Activated T-helper 1 cell treated with anti-CD3 and anti-CD28 coated beads, Interleukin-2, amount 50 U/mL, for 16 hours (primary cell): ENCODE measurements around the gene ASZ1.

Experiments
- DNase-seq, 2 donors: peaks; one replicate each; pipeline ENCODE4 v3.0.0-alpha.2; 2020; ENCODE audit warnings: low read depth in 1 of 2, low spot score in 1 of 2

ASZ1 gene

DNA sequence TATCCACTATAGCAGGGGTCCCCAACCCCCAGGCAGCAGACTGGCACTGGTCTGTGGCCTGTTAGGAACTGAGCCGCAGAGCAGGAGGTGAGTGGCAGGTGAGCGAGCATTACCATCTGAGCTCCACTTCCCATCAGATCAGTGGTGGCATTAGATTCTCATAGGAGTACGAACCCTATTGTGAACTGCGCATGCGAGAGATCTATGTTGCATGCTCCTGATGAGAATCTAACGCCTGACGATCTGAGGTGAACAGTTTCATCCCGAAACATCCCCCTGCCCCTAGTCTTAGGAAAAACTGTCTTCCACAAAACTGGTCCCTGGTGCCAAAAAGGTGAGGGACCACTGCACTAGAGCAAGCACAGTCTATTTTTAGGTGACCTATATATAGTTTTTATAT, 23.6 kb downstream of the ASZ1 start:
- no peak for DNase-seq

DNA sequence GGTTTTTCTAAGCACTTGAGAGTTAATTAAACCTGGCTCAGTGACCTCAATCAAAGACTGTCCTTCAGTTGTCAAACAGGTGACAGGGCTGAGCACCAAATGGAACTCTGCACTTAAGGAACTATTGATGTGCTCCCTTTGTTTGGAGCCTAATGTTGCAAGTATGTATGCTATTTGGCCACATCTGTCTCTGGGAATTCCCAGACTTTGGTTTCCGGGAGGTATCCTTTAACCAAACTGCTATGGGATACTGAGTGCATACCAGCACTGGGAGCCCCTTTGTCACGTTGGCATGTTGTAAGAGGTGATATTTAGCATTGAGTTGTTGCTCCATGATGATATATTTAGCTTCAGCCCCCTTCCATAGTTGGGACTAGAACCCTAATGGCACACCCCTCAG, 25.2 kb downstream of the ASZ1 start:
- no peak for DNase-seq

DNA sequence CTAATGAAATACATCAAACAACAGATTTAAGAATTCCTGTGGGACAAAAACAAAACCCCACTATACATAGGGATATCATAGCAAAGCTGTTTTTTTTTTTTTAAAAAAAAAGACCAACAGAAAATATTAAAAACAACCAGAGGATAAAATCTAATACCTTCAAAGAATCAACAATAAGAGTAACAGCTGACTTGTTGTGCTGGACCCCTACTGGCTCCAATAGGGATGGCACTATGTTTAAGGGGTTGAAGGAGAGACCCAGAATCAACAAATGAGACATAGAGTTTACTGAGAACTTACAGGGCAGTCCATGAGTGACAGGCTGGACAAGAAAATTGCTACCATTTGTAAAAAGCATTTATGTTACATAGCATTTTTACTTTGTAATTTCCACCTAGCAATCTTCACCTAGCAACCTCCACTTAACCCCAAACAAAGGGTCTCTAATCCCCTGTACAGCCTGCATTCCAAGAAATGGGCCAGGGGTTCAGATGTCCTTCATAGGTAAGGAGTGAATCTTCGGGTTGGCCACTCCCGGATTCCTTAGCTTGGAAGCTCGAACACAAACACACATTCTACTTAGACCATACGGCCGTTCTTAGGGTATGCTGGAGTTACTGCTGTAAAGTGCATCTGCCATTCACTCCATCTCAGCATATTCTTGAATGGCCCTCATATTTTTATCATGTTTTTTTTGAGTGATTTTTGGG, 25.8 kb downstream of the ASZ1 start:
- no peak for DNase-seq

DNA sequence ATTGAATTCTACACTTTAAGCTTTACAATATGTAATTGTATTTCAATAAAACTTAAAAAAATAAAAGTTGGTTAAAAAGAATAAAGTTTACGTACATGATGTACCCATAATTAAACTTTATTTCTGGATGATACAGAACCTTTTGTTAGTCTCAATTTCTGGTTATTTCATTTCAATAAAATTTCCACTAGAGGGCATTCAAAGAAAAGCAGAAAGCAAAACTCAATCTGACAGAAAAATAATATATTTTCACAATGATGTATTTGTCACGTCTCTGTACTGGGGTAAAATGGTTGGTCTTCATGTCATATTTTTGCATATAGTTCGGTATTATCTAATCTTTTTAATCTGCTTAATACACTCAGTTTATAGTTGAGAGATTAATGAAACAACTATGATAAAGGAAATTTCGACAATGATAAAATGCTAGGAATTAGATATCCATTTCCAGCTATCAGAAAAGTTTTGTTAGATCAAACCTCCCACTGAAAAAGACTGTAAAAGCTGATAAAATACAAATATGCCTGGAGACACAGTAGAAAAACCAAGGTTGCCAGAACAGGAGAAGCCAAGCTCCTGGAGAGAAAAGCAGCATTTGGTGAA, 27.4 kb downstream of the ASZ1 start:
- no peak for DNase-seq

DNA sequence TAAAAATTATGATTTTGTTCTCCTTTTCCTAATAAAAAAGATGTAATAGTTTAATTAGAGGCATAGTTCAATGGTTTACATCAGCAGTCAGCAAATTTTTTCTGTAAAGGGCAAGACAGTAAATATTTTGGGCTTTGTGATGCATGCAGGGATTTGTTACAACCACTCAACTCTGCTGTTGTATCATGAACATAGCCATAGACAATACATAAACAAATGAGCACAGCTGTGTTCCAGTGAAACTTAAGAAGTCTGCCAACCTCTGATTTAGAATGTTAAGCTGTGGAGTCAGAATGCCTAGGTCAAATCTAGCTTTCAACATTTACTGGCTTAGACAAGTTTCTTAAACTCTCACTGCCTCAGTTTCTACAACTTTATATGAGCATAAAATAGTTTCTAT, 31.6 kb downstream of the ASZ1 start:
- no peak for DNase-seq

DNA sequence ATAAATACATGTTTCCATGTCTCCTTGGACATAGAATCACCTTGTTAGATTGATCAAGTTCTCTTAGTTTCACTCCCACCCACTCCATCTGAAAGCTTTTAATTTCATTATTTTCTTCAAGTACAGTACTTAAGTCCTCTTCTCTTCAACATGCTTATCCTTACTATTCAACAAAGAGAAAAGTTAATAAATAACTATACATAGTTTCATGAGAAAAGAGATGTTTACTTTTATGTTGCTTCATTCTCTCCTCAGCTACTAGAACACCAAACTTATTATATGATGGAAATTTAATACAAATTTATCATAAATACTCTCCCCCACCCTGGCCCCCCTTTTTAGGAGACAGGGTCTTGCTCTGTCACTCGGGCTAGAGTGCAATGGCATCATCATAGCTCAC, 33.5 kb downstream of the ASZ1 start:
- DNase-seq = no peak

DNA sequence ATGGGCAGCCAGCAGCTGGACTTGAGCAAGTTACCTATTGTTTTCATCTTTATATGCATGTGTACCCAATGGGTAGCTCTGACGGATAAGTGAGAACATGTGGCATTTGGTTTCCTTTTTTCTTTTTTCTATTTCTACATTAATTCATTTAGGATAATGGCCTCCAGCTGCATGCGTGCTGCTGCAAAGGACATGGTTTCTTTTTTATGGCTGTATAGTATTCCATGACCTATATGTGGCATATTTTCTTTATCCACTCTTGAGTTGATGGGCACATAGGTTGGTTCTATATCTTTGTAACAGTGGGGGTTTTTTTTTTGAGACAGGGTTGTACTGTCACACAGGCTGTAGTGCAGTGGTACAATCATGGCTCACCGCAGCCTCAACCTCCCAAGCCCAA, 37.4 kb downstream of the ASZ1 start:
- DNase-seq = no peak

DNA sequence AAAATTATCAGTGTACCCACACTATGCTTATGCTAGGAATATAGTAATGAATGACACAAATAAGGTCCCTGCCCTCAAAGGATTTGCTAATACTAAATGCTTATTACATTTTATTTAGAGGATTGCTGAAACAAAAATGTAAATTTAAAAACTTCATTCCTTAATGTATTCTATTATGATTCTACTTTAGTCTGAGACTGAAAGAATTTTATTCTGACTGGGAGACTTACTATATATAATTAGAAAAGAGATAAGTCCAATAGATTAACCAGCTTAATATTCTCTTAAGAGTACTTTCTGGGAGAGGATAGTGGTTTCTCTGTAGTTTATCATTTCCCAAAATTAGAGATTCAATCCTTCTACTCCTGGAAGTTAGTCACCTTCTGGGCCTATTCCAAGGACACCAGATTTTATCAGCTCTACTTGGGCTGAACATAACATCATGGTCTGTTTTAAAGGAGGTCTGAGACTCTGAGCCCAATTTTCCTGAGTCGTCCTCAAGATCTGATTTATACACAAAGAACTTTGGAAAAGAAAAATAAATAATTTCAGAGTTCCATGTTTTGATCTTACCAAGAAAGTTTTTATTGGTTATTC, 41.1 kb downstream of the ASZ1 start:
- no peak for DNase-seq

DNA sequence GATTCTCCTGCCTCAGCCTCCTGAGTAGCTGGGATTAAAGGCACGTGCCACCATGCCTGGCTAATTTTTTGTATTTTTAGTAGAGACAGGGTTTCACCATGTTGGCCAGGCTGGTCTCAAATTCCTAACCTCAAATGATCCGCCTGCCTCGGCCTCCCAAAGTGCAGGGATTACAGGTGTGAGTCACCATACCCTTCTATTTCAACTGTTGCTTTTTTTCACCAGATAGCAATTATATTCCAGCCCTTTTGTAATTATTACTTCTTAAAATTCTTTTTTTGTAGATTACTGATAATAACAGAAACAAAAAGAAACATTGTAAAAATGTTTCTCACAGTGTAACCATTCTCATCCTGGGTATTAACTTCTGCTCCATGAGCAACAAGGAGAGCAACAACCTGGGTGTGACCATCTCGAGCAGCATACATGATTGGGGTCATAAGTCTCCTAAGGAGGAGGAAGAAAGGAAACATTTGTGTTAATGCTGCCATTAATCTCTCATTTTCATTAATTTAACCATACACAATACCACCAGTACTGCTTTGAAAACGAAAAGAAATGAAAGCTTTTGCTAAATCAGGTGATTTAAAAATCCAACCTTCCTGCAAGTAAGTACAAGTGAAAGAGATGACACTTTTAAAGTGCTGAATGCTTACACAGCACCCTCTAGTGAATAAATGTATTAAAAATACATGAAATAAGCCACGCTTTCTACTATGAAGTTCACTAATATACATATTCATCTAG, 41.8 kb downstream of the ASZ1 start:
- DNase-seq = no peak

DNA sequence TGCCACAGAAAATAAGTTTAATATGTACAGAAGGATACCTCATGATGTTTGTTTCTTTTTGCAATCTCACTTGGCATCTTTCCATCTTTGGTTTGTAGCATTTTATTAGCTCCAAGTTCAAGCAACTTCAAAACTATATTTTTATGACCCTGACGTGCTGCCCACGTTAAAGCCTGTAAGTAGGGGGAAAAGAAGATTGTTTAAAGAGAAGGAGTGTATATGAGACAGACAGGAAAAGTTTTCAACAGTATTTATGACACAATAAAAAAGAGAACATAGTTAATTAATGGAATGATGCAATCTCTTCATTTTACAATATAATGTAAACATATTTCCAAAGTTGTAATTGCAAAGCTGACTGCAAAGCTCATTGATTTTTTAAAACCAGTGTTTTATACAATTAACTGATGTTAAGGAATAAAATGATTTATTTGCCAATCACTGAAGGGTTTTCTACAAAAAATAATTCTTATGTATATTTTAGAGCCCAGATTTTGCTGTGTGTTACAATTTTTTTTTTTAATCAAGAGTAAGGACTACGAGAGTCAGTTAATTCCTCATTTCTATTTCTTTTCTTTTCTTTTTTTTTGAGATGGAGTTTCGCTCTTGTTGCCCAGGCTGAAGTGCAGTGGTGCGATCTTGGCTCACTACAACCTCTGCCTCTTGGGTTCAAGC, 42.5 kb downstream of the ASZ1 start:
- DNase-seq = no peak

DNA sequence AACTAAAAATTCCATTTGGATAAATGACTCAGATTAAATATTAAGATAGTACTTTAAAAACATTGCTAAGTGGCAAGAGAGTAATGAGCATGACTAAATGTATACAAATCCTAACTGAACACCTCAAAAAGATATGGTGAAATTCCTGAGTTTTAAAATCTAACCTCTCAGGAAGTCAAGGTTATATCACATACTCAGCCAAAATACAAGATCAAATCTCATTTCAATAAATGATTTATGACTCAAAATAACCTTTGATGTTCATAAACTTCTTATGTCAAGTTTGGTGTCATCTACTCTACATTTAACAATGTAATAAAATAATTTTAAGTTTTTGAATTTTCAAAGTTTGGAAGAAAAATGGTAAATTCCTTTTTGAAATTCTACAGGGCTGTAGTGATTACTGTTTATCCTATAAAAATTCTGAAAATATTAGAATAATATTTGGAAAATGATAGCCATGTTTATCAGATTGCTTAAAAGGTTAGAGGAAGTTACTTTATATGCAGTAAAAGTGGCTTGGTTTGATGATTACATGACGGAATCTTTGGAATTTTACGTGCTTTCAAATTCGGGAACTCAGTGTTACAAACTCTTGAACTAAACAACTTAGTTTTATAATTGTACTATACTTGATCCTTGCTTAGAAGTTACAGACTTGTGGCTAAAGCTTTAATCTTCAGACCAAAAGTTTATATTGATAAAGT, 43.7 kb downstream of the ASZ1 start:
- DNase-seq = no peak

DNA sequence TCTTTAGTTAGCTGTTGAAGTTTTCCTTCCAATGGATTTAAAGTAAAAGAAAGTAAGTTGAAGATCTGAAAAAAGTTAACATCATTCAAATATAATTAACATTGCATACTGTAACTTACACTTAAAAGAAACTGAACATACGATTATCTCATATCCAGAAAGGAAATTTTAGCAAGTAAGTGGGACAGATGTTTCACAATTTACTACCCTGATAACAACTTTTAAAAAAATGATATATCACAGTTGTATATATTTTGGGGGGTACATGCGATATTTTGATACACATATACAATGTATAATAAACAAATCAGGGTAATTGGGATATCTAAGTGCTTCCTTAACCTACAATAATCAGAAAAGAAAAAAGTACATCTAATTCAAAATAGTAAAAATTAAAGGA, 44.2 kb downstream of the ASZ1 start:
- DNase-seq = no peak

DNA sequence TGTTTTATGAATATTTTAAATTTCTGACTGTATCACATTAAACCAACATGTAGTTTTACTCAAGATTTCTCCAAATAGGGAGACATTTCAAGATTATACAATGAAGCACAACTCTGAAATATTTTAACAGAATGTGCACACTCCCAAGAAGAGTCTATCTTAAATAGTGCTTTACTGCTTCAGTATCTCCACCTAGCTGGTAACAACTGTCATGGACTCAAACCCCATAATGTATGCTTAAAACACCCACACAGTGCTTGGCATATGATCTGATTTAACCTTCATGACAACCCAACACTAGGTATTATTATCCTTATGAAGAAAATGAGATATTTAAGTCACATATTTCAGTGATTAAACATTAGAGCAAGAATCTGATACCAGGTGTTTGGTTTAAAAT, 45.9 kb downstream of the ASZ1 start:
- no peak for DNase-seq

DNA sequence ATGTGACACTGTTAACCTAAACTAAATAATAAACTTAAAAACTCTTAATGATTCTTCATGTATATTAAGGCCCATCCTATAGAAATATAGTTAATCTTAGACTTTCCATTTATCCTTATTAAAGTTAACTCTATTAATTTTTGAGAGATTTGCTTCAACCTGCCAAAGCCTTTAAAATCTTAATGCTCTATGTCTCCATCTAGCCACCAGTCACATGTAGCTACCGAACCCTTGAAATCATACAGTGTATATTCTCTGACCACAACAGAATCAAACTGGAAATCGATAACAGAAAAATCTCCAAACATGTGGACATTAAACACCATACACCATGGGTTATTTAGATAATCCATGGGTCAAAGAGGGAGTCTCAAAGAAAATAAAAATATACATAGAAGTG, 51.9 kb downstream of the ASZ1 start:
- DNase-seq = no peak

DNA sequence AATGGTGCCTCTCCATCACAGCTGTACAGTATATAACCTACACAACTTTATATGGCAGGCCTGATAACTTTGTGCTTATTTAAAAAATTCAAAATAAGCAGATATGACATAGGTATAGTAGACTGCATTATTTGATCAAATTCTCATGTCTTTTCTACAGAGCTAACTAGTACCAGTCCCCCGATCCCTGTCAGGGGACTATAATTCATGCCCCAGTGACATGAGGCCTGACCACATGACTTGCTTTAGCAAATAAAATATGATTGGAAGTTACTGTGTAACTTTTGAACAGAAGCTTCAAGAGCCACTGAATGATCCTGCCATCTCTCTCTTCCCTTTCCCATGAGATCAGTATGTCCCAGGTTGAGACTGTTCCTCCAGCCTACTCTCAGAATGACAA, 55.2 kb downstream of the ASZ1 start:
- no peak for DNase-seq

DNA sequence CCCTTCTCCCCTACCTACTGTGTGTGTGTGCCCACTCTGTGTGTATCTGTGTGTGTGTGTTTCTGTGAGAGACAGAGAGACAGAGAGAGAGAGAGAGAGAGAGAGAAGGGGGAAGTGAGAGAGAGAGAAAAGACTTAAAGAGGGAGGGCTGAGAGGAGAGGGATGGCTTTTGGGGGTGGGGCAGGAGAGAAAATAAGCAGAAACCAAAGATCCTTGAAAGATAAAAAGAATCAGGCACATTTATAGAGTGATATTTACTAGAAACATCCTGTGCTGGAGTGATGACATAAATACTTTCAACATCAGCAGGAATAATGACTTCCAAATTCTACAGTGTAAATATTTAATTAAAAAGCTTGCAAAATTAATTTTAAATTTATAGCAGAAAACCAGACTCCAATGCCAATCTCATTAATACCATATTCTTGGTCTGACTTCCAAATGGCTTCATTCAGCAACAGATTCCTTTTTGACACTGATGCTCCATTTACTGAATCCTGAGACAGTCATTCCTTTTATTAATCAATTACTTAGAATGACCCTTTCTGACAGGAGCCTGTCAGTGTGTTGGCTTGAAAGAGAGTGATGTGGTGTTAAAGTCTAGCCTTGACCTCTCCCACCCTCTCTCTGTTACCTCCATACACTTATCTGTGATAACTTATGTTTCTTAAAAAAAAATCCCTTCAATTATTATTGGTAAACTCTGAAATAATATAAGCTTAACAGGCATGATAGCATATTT, 62.8 kb downstream of the ASZ1 start:
- DNase-seq = no peak

DNA sequence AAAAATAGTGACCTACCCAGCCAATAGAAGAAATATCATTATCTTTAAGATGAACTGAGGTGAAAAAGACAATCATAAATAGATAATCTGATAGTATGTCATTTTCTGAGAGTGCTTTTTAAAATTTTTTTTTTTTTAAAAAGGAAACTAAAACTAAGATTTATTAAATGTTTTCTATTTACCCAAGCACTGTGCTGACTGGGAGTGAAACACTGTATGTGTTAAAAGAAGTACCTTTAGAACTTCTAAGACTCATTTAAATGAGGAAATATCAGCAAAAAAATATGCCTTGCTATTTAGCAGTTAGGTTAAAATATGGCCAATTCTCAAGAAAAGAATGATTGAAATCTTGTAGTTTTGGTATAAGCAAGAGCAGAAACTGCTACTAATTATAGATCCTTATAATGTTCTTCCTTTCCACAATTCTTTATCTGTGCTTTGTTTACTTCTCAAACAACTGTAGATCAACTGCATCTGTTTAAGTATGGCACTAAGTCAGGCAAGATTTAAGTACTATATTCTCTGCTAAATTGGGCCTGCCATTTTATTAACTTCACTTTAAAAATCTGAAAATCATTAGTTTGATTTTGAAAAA, 64.9 kb downstream of the ASZ1 start:
- no peak for DNase-seq

DNA sequence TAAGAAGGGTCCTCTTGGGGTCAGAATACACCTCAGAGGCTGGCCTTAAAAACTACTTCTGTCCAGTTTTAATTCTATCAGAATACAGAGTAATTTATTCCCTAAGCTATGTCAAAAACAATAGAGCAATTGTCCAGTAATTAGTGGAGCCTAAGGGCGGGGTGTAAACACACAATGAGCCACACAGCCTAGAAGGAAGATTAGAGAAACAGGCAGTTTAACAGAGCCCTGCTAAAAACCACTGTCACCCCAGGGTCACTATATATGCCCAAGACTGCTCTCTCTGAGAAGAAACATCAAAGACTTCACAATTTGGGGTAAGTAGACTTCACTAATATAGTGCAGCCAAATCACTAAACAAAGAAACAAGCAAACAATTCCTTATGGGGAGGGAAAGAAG, 77.3 kb downstream of the ASZ1 start:
- no peak for DNase-seq

DNA sequence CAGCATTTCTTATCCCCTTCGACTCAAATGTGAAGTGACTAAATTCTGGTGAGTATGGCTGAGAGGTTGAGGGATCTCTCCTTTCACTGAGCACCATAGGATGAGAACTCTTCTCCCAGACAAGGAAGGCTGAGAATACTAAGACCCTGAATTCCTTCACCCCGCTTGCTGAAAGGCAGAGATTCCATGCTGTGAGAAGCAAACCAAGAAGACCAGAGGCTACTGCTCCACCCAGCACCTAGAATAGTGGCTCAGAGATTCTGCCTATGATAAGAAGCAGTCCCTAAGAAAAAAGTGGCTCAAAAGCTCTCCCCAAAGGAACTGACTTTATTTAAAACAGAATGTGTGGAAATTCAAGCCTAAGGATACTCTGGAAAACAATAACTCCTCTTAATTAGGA, 77.7 kb downstream of the ASZ1 start:
- no peak for DNase-seq
